ENCODE data around the gene GORASP2. TPM values are rescaled to one million over a fixed set of nuclear protein-coding genes. Genes with fewer than 3 reads are reported as not detected.

Gene GORASP2
- total and polyA plus RNA-seq, 2 experiments from 2014 or later, result 44.5 to 45.2 TPM

DNA sequence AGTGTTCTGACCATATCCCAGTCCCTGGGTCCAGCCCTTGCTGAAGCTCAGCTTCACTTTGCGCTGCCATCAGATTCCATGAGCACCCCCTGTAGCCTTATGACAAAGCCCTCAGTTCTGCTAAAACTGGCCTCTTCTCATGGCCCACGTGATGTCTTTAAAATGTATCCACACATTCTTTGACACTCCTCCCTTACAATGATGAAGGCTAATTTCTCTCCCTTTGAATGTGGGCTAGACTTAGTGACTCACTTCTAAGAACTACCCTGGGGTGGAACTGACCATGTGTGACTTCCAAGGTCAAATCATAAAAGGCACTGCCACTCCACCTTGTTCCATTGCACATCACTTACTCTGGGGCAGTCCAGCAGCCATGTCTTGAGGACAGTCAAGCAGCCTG lies 45.4 kb upstream of the GORASP2 start (continued):
- TF ChIP-seq, protein P1, sequence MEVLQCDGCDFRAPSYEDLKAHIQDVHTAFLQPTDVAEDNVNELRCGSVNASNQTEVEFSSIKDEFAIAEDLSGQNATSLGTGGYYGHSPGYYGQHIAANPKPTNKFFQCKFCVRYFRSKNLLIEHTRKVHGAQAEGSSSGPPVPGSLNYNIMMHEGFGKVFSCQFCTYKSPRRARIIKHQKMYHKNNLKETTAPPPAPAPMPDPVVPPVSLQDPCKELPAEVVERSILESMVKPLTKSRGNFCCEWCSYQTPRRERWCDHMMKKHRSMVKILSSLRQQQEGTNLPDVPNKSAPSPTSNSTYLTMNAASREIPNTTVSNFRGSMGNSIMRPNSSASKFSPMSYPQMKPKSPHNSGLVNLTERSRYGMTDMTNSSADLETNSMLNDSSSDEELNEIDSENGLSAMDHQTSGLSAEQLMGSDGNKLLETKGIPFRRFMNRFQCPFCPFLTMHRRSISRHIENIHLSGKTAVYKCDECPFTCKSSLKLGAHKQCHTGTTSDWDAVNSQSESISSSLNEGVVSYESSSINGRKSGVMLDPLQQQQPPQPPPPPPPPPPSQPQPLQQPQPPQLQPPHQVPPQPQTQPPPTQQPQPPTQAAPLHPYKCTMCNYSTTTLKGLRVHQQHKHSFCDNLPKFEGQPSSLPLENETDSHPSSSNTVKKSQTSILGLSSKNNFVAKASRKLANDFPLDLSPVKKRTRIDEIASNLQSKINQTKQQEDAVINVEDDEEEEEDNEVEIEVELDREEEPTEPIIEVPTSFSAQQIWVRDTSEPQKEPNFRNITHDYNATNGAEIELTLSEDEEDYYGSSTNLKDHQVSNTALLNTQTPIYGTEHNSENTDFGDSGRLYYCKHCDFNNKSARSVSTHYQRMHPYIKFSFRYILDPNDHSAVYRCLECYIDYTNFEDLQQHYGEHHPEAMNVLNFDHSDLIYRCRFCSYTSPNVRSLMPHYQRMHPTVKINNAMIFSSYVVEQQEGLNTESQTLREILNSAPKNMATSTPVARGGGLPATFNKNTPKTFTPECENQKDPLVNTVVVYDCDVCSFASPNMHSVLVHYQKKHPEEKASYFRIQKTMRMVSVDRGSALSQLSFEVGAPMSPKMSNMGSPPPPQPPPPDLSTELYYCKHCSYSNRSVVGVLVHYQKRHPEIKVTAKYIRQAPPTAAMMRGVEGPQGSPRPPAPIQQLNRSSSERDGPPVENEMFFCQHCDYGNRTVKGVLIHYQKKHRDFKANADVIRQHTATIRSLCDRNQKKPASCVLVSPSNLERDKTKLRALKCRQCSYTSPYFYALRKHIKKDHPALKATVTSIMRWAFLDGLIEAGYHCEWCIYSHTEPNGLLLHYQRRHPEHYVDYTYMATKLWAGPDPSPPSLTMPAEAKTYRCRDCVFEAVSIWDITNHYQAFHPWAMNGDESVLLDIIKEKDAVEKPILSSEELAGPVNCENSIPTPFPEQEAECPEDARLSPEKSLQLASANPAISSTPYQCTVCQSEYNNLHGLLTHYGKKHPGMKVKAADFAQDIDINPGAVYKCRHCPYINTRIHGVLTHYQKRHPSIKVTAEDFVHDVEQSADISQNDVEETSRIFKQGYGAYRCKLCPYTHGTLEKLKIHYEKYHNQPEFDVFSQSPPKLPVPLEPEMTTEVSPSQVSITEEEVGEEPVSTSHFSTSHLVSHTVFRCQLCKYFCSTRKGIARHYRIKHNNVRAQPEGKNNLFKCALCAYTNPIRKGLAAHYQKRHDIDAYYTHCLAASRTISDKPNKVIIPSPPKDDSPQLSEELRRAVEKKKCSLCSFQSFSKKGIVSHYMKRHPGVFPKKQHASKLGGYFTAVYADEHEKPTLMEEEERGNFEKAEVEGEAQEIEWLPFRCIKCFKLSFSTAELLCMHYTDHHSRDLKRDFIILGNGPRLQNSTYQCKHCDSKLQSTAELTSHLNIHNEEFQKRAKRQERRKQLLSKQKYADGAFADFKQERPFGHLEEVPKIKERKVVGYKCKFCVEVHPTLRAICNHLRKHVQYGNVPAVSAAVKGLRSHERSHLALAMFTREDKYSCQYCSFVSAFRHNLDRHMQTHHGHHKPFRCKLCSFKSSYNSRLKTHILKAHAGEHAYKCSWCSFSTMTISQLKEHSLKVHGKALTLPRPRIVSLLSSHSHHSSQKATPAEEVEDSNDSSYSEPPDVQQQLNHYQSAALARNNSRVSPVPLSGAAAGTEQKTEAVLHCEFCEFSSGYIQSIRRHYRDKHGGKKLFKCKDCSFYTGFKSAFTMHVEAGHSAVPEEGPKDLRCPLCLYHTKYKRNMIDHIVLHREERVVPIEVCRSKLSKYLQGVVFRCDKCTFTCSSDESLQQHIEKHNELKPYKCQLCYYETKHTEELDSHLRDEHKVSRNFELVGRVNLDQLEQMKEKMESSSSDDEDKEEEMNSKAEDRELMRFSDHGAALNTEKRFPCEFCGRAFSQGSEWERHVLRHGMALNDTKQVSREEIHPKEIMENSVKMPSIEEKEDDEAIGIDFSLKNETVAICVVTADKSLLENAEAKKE (CRISPR knock-in tag; IDR thresholded peaks at IDR 0.05), result no peak
- no peak for TF ChIP-seq POLR2AphosphoS5 (IDR thresholded peaks at IDR 0.05; ENCODE audit: low read depth)
- no peak for TF ChIP-seq EZH2 (IDR thresholded peaks at IDR 0.05; ENCODE audit: low read depth, unreplicated experiment)
- no peak for TF ChIP-seq EZH2phosphoT487 (IDR thresholded peaks at IDR 0.05; ENCODE audit: unreplicated experiment)

- Mint-ChIP-seq H3K4me1 (peaks cover 3% of the 10 kb centered on the region), H3K27me3 (ENCODE audit: insufficient read depth, low read depth, poor library complexity) (peaks cover 6% of the 10 kb centered on the region), H3K9me3 (no peaks in the 10 kb centered on the region), H3K27ac (no peak overlapping the region), H3K4me3 (no peak overlapping the region), H3K36me3 (ENCODE audit: low read depth) (no peaks in the 10 kb centered on the region)
- H3F3A ChIP-seq (replicated peaks; ENCODE audit: low read depth), result no peaks in the 10 kb centered on the region
- H3K9me2 ChIP-seq (ENCODE audit: insufficient read depth), result 0 out of 2 replicates have a peak, but pooled peaks cover 7% of the 10 kb centered on the region
- no peaks in the 10 kb centered on the region for H3K79me2 ChIP-seq (replicated peaks; ENCODE audit: insufficient read depth)
- TF ChIP-seq ETS1 (IDR thresholded peaks at IDR 0.05), result no peak
- TF ChIP-seq ZNF331 (CRISPR knock-in tag; IDR thresholded peaks at IDR 0.05; ENCODE audit: low read depth), result no peak
- TF ChIP-seq NANOG (IDR thresholded peaks at IDR 0.05; ENCODE audit: borderline replicate concordance), result no peak
- no peak for TF ChIP-seq POLR2AphosphoS5 (IDR thresholded peaks at IDR 0.05; ENCODE audit: low read depth)
- TF ChIP-seq, protein P2, sequence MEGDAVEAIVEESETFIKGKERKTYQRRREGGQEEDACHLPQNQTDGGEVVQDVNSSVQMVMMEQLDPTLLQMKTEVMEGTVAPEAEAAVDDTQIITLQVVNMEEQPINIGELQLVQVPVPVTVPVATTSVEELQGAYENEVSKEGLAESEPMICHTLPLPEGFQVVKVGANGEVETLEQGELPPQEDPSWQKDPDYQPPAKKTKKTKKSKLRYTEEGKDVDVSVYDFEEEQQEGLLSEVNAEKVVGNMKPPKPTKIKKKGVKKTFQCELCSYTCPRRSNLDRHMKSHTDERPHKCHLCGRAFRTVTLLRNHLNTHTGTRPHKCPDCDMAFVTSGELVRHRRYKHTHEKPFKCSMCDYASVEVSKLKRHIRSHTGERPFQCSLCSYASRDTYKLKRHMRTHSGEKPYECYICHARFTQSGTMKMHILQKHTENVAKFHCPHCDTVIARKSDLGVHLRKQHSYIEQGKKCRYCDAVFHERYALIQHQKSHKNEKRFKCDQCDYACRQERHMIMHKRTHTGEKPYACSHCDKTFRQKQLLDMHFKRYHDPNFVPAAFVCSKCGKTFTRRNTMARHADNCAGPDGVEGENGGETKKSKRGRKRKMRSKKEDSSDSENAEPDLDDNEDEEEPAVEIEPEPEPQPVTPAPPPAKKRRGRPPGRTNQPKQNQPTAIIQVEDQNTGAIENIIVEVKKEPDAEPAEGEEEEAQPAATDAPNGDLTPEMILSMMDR (conservative IDR thresholded peaks at IDR 0.05; ENCODE audit: low read depth in 2 of 2), result 0 out of 4 replicates have a peak, but pooled peaks of 1 of the 2 experiments have one; percentile 12
- no peak for TF ChIP-seq ZNF114 (CRISPR knock-in tag; IDR thresholded peaks at IDR 0.05)
- H2AFZ ChIP-seq, result 0 out of 2 replicates have a peak overlapping the region, but pooled peaks have one; percentile 28
- H4K20me1 ChIP-seq (replicated peaks; ENCODE audit: insufficient read depth), result no peaks in the 10 kb centered on the region
- no peak overlapping the region for H3K4me2 ChIP-seq
- H3K4me1 ChIP-seq (ENCODE audit: insufficient read depth), result no peaks in the 10 kb centered on the region
- ATAC-seq, result no peak
- H3K36me3 ChIP-seq (ENCODE audit: insufficient read depth), result no peaks in the 10 kb centered on the region
- H3K27ac ChIP-seq (ENCODE audit: low read depth), result no peak overlapping the region
- no peaks in the 10 kb centered on the region for H3K27me3 ChIP-seq (ENCODE audit: insufficient read depth)
- no peak overlapping the region for H3K4me3 ChIP-seq
- peak; percentile 7 for DNase-seq (ENCODE audit: low spot score)
Measured at GRCh38 chr2:170885130-170885791, 43.8 kb upstream of the GORASP2 start.
